ENCODE data around the gene WDR31. TPM values are rescaled to one million over a fixed set of nuclear protein-coding genes. Genes with fewer than 3 reads are reported as not detected.
A peak's percentile ranks its signal among the peaks of the same experiment; 100 is the strongest.

WDR31 gene
- total RNA-seq, 3 donors from 2014 or later (not counting 1 experiment from before 2014, with no cell fraction given): 0.16 to 0.55 (median 0.19) TPM

DNA sequence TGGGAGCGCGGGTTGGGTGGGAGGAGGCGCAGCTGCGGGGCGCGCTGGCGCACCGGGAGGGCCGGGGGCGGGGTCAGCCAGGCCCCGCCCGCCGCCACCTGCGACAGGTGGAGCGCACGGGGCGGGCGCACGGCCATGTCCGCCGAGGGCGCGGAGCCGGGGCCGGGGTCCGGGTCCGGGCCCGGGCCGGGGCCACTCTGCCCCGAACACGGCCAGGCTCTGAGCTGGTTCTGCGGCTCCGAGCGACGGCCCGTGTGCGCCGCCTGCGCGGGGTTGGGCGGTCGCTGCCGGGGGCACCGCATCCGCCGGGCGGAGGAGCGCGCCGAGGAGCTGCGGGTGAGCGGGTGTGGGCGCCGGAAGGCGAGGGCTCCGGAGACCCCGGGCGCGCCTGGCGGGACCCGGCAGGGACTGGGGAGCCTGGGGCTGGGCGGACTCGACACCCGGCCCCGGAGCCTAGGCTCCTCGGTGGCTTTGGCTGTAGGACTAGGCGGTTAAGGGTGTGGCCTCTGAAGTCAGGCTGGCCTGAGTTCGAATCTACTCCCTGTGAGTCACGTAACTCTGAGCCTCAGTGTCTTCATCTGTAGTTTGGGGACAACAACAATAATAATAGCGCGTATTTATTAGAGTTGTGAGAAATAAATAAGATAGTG is 9.5 kb upstream of the WDR31 start, which contains the start of gene BSPRY:
Gene BSPRY (plus strand): TSS at position 97 of the 650 bp plus-strand sequence. CDS start 39 bp downstream, at position 136.
- Mint-ChIP-seq H3K36me3 (no peaks in the 10 kb centered on the region), H3K4me1 (peaks cover 28 to 29% of the 10 kb centered on the region in 2 donors), H3K27me3 (ENCODE audit: low read depth in 2 of 2) (no peaks in the 10 kb centered on the region), H3K27ac (peak within 1 kb of the TSS; percentile 82 to 88), H3K4me3 (peak within 1 kb of the TSS; percentile 89), H3K9me3 (no peaks in the 10 kb centered on the region)
- peak; percentile 56 to 68 (median 67) for ATAC-seq
- intact Hi-C loops (cut with micrococcal nuclease): loop anchor here (10.0 kb wide), 1 partner anchor 55 kb away; no protein-coding TSS in a partner anchor
- WGBS (ENCODE audit: insufficient coverage): under 1% methylated on average over 71 of the region's 71 CpGs
- no peak for TF ChIP-seq CTCF (IDR thresholded peaks at IDR 0.05)
- H3K4me1 ChIP-seq (ENCODE audit: control insufficient read depth, insufficient read depth, low read length): peaks cover 32% of the 10 kb centered on the region
- DNase-seq: peak; percentile 48 to 58
- no peak within 1 kb of the TSS for H3K27ac ChIP-seq (ENCODE audit: low read length)
- no peaks in the 10 kb centered on the region for H3K36me3 ChIP-seq (ENCODE audit: control insufficient read depth, insufficient read depth, low read length)
- peak within 1 kb of the TSS; percentile 39 for H3K4me3 ChIP-seq (ENCODE audit: low read length)
- H3K27me3 ChIP-seq (ENCODE audit: control insufficient read depth, insufficient read depth, low read length): peaks cover 3% of the 10 kb centered on the region
- H3K9me3 ChIP-seq (ENCODE audit: control insufficient read depth, insufficient read depth, low read length): no peaks in the 10 kb centered on the region

DNA sequence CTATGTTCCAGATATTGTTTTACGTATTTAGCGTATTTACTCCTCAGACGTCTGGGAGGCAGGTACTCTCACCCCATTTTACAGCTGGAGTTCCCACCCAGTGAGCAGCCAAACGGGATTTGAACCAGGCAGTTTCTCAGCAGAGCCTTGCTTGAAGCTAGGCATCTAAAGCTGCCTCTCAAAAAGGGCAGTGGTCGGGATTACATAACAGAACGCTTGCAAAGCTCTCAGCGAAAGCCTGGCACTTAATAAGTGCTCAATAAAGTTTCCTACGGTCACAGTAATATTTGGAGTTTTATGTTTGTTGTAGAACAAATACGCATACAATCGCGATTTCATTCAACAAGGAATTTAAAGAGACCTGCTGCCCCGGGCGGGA is 9.0 kb upstream of the WDR31 start:
- H3K4me3 Mint-ChIP-seq: peak overlapping the region; percentile 82
- ATAC-seq (no peak), DNase-seq (no peak)
- no peaks in the 10 kb centered on the region for H3K27me3 Mint-ChIP-seq (ENCODE audit: low read depth in 2 of 2)
- no peaks in the 10 kb centered on the region for H3K36me3 Mint-ChIP-seq
- Histone ChIP-seq H3K4me3 (ENCODE audit: low read length) (no peak overlapping the region), H3K27me3 (ENCODE audit: control insufficient read depth, insufficient read depth, low read length) (peaks cover 3% of the 10 kb centered on the region), H3K4me1 (ENCODE audit: control insufficient read depth, insufficient read depth, low read length) (peaks cover 32% of the 10 kb centered on the region), H3K36me3 (ENCODE audit: control insufficient read depth, insufficient read depth, low read length) (no peaks in the 10 kb centered on the region), H3K27ac (ENCODE audit: low read length) (no peak overlapping the region), H3K9me3 (ENCODE audit: control insufficient read depth, insufficient read depth, low read length) (no peaks in the 10 kb centered on the region)
- peaks cover 28 to 29% of the 10 kb centered on the region in 2 donors for H3K4me1 Mint-ChIP-seq
- peak overlapping the region in 1 of 2 donors; percentile 82 for H3K27ac Mint-ChIP-seq
- no peaks in the 10 kb centered on the region for H3K9me3 Mint-ChIP-seq
- WGBS (ENCODE audit: insufficient coverage): 35% methylated on average over 13 of the region's 13 CpGs
- intact Hi-C loops (cut with micrococcal nuclease): loop anchor here (10.0 kb wide), 1 partner anchor 54 kb away; no protein-coding TSS in a partner anchor
- TF ChIP-seq CTCF (IDR thresholded peaks at IDR 0.05): no peak

GRCh38 chr9:113348437-113348836 is 8.4 kb upstream of the WDR31 start:
- no peaks in the 10 kb centered on the region for H3K9me3 ChIP-seq (ENCODE audit: control insufficient read depth, insufficient read depth, low read length)
- H3K27ac ChIP-seq (ENCODE audit: low read length): no peak overlapping the region
- Mint-ChIP-seq H3K36me3 (no peaks in the 10 kb centered on the region), H3K27me3 (ENCODE audit: low read depth in 2 of 2) (no peaks in the 10 kb centered on the region), H3K4me3 (peak overlapping the region; percentile 66), H3K27ac (peak overlapping the region; percentile 78 to 88), H3K9me3 (no peaks in the 10 kb centered on the region), H3K4me1 (peaks cover 28 to 29% of the 10 kb centered on the region in 2 donors)
- peaks cover 32% of the 10 kb centered on the region for H3K4me1 ChIP-seq (ENCODE audit: control insufficient read depth, insufficient read depth, low read length)
- ATAC-seq (no peak), DNase-seq (no peak)
- no peak for TF ChIP-seq CTCF (IDR thresholded peaks at IDR 0.05)
- 100% methylated on average over 2 of the region's 3 CpGs for WGBS (ENCODE audit: insufficient coverage)
- intact Hi-C loops (cut with micrococcal nuclease): loop anchor here (10.0 kb wide), 1 partner anchor 54 kb away; no protein-coding TSS in a partner anchor
- no peaks in the 10 kb centered on the region for H3K36me3 ChIP-seq (ENCODE audit: control insufficient read depth, insufficient read depth, low read length)
- no peak overlapping the region for H3K4me3 ChIP-seq (ENCODE audit: low read length)
- peaks cover 3% of the 10 kb centered on the region for H3K27me3 ChIP-seq (ENCODE audit: control insufficient read depth, insufficient read depth, low read length)

Measured in natural killer cell (primary cell).